ENCODE measurements around the gene STEAP1B.
"Not testable (repeated sequence)": the region's sequence is repeated elsewhere in the genome, so short reads cannot be mapped to it uniquely, and the experiment has no call there.

STEAP1B gene

GRCh38 chr7:22499888-22500689, at the start of gene STEAP1B:
STEAP1B (minus strand) TSS chr7:22500188; CDS start chr7:22494855, 5,333 bp downstream.
- peak; percentile 80 to 81 for DNase-seq (ENCODE audit: low read depth in 2 of 2)

DNA sequence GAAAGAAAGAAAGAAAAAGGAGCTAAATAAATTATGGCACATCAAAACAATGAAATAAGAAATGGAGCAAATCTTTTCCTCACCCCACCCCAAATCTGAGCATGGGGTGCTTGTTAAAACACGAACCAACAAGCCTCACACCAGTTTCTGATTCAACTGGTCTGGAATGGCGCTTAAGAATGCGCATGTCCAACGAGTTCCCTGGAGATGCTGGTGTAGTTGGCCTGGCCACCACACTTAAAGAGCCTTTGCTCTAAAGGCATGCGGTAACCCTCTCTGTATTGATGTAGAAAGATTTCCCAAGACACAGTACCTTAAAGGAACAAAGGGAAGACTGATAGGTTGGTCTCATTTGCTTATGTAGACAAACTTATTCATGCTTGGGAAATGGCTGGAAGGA, 49.1 kb upstream of the STEAP1B start:
- no peak for DNase-seq (ENCODE audit: low read depth in 2 of 2)

GRCh38 chr7:22548313-22548712, 48.3 kb upstream of the STEAP1B start:
- no peak for DNase-seq (ENCODE audit: low read depth in 2 of 2)

DNA sequence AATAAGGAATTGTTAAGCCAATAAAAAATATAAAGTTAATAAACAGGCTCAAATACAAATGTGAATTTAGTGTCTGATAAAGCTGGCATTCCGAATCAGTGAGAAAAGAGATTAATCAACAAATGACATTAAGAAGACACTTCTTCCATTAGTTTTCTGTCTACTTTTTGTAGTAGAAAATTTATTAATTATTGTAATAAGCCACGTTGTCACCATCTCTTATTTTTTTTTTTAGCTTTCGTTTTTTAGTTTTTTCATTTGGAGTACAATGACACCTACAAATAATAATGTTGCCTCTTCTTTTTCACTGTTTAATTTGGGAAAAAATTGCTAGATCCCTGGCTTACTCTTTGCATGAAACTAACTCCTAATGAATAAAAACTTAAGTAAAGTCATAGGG, 46.8 kb upstream of the STEAP1B start:
- no peak for DNase-seq (ENCODE audit: low read depth in 2 of 2)

GRCh38 chr7:22545529-22545928, 45.5 kb upstream of the STEAP1B start:
- no peak for DNase-seq (ENCODE audit: low read depth in 2 of 2)

DNA sequence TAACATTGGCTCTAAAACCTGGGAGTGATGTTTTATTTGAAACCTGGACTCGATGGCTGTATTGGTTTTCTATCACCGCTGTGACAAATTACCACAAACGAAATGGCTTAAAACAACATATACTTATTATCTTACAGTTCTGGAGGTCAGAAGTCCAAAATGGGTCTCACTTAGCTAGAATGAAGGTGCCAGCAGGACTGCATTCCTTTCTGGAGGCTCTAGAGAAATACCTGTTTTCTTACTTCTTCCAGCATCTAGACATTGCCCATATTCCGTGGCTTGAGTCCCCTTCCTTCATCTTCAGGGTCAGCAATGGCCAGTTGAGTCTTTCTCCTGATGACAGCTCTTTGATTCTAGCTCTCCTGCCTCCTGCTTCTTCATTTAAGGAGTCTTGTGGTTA, 44.3 kb upstream of the STEAP1B start:
- DNase-seq (ENCODE audit: low read depth in 2 of 2), result no peak

DNA sequence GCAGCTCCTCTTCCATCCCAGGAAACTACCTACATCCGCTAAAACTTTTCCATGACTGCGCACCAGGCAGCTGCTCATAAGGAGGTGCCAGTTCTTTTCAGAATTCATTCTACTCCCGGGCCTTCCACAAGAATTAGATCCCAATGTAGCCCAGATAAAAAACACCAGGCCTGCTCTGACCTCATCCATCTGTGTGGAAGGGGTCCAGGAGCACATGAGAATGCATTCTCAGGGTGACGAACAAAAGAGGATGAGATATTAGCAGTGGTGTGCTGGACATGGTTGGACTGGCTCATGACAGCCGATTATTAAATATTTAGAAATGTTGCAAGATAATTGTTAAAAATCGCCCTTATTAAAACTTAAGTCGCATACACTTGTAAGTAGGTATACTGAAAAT, 43.2 kb upstream of the STEAP1B start:
- DNase-seq (ENCODE audit: low read depth in 2 of 2), result no peak

DNA sequence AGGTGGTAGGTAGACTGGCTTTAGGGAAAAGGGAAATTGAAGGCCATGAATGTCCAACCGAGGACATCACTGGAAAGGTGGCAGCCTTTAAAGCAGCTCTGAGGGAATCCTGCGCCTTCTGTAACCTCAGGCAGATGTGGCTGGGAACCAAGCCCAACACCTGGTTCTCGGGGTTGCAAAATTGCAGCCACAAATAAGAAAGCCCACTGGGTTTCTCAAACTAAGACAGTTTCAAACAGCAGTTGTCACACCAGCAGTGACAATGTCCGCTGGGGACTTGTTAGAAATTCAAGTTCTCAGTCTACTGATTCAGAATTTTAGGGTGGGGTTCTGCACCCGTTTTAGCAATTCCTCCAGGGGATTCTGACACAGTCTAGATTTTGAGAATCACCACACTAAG, 42.7 kb upstream of the STEAP1B start:
- DNase-seq (ENCODE audit: low read depth in 2 of 2), result no peak

- DNase-seq (ENCODE audit: low read depth in 2 of 2), result no peak
Measured at GRCh38 chr7:22542254-22542653, 42.3 kb upstream of the STEAP1B start.

- no peak for DNase-seq (ENCODE audit: low read depth in 2 of 2)
Measured at GRCh38 chr7:22541789-22542188, 41.8 kb upstream of the STEAP1B start.

GRCh38 chr7:22528537-22528936, 28.5 kb upstream of the STEAP1B start:
- DNase-seq (ENCODE audit: low read depth in 2 of 2), result not testable (repeated sequence)

DNA sequence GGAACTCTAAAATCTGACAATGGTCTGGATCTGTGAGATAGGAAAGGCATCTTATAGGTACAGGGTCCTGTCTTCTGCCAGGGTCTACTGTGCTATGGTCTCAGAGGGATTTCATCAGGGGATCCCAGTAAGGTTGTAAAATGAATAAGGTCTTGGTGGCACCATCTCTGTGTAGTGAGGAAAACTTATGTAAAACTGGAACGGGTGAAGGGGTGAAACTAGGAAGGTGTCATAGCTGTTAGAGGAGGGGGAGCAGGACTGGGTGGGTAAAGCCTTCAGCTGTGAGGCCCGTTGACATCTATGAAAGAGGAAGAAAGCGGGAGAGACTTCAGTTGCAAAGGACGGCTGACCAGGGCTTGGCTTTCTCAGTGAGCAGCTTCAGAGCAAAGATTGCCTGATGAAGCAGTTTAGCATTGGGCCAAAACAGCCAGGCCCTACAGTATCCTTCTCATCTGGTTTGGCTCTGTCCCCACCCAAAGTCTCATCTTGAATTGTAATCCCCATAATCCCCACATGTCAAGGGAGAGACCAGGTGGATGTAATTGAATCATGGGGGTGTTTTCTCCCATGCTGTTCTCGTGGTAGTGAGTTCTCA, 24.5 kb upstream of the STEAP1B start:
- not testable (repeated sequence) for DNase-seq (ENCODE audit: low read depth in 2 of 2)

DNA sequence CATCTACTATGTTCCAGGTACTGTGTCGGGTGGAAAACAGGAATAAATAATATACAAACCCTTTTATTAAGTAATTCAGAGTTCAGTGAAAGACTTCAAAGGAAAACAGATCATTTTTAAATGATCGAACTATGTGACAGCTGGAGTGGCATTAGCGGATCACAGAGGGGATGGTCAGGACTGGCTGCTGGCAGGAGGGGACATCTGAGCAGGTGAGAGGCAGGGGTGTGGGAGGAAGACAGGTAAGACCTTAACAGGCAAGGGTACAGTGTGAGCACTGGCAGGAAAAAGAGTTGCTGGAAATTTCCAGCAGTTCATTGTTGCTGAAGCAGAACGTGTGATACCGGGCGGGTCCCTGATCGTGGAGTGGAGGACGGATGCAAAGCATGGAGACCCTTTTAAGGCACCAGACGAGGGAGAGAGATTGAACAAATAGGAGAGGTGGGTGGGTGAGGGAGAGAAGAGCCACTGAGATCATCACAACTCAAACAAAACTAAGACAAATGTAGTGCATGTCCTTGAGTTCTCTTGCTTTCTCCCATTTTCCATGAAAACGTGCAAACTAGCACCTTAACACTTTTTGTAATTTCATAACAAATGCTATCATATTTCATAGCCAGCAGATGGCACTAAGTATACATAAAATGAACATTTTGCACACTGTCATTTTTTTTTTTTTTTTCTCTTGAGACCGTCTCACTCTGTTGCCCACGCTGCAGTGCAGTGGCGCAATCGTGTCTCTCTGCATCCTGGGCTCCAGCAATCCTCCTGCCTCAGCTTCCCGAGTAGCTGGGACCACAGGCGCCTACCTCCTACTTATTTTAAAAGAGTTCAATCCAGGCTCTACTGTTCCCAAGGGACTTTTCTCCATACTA, 23.7 kb upstream of the STEAP1B start:
- DNase-seq (ENCODE audit: low read depth in 2 of 2), result not testable (repeated sequence)

- DNase-seq (ENCODE audit: low read depth in 2 of 2), result not testable (repeated sequence)
Measured at GRCh38 chr7:22519560-22519959, 19.6 kb upstream of the STEAP1B start.

DNA sequence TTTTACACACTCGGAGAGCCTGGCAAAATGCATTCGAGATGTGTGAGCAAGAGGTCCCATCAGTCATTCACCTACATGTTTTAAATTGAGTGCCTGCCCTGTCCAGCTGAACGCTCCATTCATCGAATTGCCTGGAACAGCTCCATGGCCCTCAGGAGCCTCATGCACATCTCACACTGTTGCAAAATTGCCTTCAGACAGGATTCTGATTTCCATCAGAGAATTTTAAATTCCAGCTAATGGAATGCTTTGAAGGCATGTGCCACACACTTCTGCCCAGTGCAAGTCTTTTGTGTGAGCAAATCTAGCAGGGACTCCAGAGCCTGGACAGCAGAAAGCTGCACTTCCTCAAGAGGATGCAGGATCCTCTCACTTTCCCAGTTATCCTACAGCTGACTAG, 17.0 kb upstream of the STEAP1B start:
- DNase-seq (ENCODE audit: low read depth in 2 of 2), result not testable (repeated sequence)

- not testable (repeated sequence) for DNase-seq (ENCODE audit: low read depth in 2 of 2)
Measured at GRCh38 chr7:22514963-22515362, 15.0 kb upstream of the STEAP1B start.

DNA sequence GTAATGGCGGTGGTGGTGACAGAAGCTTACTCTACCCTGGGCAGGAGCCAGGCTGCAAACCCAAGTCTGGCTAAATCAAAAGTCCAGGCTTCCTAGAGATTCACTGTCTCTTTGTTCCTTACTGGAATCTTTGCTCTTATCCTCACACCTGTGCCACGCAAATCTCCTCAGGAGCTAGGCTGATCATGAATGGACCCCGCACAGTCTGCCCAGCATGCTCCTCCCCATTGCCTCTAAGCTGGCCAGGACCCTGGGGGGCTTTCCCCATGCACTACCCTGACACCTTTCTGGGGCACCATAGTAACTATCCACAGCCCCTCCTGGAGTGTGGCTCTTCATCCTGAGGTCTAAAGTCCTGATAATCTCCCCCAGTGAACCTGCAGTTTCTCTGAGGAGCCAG, 7.3 kb upstream of the STEAP1B start:
- not testable (repeated sequence) for DNase-seq (ENCODE audit: low read depth in 2 of 2)

DNA sequence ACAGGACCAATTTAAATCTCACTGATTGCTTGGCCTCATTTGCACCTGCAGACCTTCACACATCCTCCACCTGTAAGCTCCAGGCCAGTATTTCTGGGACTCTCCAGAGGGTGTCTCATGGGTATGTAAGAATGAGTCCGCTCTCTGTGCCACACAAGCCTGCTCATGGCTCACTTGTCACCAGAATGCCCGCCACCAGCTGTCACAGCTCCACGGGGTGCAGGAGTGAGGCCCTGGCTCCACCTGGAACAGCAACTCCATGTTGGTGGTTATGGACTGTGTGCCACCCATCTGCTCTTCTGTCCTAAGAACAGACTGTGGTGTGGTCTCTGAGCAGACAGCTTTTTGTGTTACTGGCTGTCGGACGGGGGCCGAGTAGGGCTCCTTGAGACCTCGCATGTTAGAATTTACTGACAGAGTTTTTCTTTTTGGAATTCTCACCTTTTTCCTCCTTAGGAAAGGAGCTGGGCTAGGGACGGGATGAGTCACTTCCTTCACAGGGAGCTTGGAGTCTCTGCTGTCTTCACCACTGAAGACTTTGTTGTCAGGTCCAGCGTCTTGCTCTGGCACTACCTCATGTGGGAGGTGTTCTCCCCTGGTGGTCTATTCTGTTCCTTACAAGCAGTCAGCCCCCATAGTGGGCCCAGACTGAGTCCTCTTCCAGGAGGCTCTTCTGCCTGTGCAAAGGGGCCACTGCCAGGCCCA, 6.5 kb upstream of the STEAP1B start:
- DNase-seq (ENCODE audit: low read depth in 2 of 2), result not testable (repeated sequence)

DNA sequence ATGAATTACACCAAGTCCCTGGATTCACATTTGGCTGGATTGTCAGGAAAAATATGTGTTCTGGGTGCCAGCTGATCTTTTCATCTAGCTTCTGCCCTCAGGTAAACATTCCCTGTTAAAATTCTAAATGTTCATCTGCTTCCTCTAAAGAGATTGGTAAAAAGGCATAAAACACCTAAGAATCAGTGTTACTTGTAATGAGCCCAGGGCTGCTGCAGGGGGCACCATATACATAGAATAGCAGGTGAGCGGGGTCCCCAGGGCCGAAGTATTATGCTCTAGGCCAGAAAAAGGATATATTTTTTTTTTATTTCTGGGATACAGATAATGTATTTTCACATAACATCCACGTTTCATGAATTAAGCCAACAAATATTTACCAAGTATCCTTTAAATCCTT, 4.5 kb upstream of the STEAP1B start:
- not testable (repeated sequence) for DNase-seq (ENCODE audit: low read depth in 2 of 2)

- DNase-seq (ENCODE audit: low read depth in 2 of 2), result not testable (repeated sequence)
Measured at GRCh38 chr7:22502104-22502503, 2.1 kb upstream of the STEAP1B start.

DNA sequence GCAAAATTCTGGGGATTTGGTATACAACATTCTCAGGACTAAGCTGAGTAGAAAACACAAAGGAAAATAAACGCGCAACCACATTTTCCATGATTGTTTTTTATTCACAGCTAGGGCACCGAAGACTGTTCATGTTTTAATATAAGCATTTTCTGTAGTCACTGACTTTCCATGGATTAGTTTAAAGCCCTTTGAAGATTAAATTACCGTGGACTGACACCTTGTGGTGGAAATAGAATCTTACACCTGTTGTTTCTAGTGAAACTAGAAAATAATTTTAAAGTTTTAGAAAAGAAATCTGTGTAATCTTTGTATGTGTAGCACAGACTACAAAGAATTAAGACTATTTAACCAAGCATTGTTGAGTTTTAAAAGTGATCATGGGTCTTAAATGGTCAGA, 1.3 kb upstream of the STEAP1B start:
- not testable (repeated sequence) for DNase-seq (ENCODE audit: low read depth in 2 of 2)

GRCh38 chr7:22499044-22499443, 944 bp downstream of the STEAP1B start:
- no peak for DNase-seq (ENCODE audit: low read depth in 2 of 2)
